ENCODE results near the gene LCTL.

LCTL gene

GRCh38 chr15:66599536-66600239, 33.9 kb upstream of the LCTL start:
- no peak for TF ChIP-seq CTCF (conservative IDR thresholded peaks at IDR 0.05; ENCODE audit: low read depth)
- no peak for DNase-seq (ENCODE audit: low spot score)
- POLR2A ChIA-PET (ENCODE audit: low non-redundant PET) = no interaction called here
- H3K27ac ChIP-seq = no peak overlapping the region
- CTCF ChIA-PET = interaction anchor here (0.6 kb wide), 1 partner anchor 9 kb away, joined by 3 read pairs; no protein-coding TSS in a partner anchor

- DNase-seq (ENCODE audit: low spot score) = no peak
- CTCF ChIA-PET = interaction anchor here (0.8 kb wide), 1 partner anchor 253 kb away, joined by 3 read pairs; no protein-coding TSS in a partner anchor
- no peak overlapping the region for H3K27ac ChIP-seq
- POLR2A ChIA-PET (ENCODE audit: low non-redundant PET) = no interaction called here
- no peak for TF ChIP-seq CTCF (conservative IDR thresholded peaks at IDR 0.05; ENCODE audit: low read depth)
Observed at GRCh38 chr15:66598095-66598815, 32.5 kb upstream of the LCTL start.

DNA sequence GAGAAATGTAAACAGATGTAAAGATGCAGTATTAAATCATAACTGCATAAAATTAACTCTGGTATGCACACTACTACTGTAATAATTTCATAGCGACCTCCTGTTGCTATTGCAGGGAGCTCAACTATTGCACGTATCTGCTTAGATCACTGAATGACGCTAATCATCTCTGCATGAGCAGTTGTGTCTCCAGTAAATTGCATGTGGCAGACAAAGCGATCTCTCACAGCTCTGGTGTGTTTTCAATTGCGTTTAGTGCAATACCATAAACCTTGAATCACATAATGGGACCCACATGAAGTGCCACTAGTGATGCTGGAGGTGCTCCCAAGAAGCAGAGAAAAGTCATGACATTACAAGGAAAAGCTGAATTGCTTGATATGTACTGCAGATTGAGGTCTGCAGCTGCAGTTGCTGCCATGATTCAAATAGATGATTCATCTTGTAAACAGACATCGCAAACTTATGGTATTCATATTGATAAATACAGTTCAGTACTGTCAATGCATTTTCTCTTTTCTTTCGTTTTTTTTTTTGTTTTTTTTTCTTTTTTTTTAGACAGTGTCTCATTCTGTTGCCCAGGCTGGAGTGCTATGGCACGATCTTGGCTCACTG, 30.2 kb upstream of the LCTL start:
- ChIA-PET POLR2A (ENCODE audit: low non-redundant PET) (no interaction called here), CTCF (interaction anchor here (0.6 kb wide), 1 partner anchor 89 kb away, joined by 3 read pairs; no protein-coding TSS in a partner anchor)
- no peak overlapping the region for H3K27ac ChIP-seq
- no peak for TF ChIP-seq CTCF (conservative IDR thresholded peaks at IDR 0.05; ENCODE audit: low read depth)
- DNase-seq (ENCODE audit: low spot score) = no peak

GRCh38 chr15:66595332-66595731, 29.5 kb upstream of the LCTL start:
- DNase-seq (ENCODE audit: low spot score) = no peak
- TF ChIP-seq CTCF (conservative IDR thresholded peaks at IDR 0.05; ENCODE audit: low read depth) = no peak
- ChIA-PET CTCF (no interaction called here), POLR2A (ENCODE audit: low non-redundant PET) (no interaction called here)
- H3K27ac ChIP-seq = no peak overlapping the region

GRCh38 chr15:66594836-66595235, 29.0 kb upstream of the LCTL start:
- TF ChIP-seq CTCF (conservative IDR thresholded peaks at IDR 0.05; ENCODE audit: low read depth) = no peak
- no peak for DNase-seq (ENCODE audit: low spot score)
- ChIA-PET CTCF (no interaction called here), POLR2A (ENCODE audit: low non-redundant PET) (no interaction called here)
- H3K27ac ChIP-seq = no peak overlapping the region

DNA sequence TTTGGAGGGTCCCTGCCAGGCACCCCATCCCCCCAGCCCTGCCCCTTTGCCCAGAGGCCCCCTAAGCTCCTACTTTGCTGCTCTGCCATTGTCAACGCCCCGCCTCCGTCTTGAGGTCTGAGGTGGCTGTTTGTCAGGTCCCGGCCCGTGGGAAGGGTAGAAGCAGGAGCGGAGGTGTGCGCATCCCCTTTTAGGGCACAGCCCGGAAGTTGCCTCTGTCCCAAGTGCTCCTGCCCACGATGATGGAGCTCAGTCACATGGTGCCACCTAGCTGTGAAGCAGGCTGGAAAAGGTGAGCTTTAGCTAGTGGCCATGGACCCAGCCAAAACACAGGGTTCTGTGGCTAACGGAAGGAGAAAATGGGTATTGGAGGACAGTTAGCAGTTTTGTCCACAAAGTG, 28.5 kb upstream of the LCTL start:
- CTCF ChIA-PET = interaction anchor here (0.6 kb wide), 2 partner anchors 269 to 311 kb away, joined by 3 to 4 read pairs; no protein-coding TSS in a partner anchor

More for the DNA sequence above, 28.5 kb upstream of the LCTL start:
- no peak for DNase-seq (ENCODE audit: low spot score)
- POLR2A ChIA-PET (ENCODE audit: low non-redundant PET) = no interaction called here
- no peak for TF ChIP-seq CTCF (conservative IDR thresholded peaks at IDR 0.05; ENCODE audit: low read depth)
- H3K27ac ChIP-seq = no peak overlapping the region

All from RWPE1 (cell line).